Measurements from ENCODE around the gene CCDC181.
A peak's percentile ranks its signal among the peaks of the same experiment; 100 is the strongest.

Gene CCDC181

DNA sequence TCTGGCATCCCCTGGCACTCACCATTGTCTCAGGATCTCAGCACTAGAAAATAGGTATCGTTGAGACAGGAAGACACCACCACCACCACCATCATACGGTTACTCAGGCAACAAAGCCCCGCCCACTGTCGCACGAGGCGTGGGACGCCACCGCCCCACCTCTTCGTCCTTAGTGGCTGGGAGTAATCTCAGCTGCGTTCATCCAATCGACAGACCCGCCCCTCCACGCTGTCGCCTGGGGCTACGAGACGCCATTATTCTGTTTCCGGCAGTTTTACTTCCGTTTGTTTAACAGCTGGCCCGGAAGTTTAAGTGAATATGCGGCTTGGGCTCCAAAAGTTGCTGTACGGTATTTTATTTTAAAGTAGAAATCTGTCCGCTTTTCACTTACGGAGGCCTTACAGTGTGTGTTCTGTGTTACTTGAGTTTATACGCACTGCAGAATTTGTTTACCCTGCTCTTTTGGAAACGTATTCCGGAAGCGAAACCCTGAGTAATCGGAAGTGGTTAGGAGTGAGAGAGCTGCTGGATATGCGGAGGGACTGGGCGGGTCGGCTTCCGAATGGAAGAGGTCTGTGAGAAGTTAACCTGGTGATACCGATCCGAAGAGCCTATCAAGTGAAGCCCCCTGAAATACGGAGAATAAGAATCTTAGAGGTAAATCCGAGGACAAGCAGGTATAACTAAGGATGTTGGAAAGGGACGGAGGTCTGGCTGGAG, 59.4 kb downstream of the CCDC181 start, which contains the start of the genes BLZF1 and NME7:
Gene BLZF1 (plus strand): TSS at position 510 of the 720 bp plus-strand sequence. CDS start 1,328 bp downstream, outside the sequence.
Gene NME7 (minus strand): TSS at position 112 of the 720 bp plus-strand sequence. CDS start 87 bp downstream, at position 25.
- H3K27ac ChIP-seq (ENCODE audit: insufficient read depth, low read length, poor library complexity, severe bottlenecking) = peak within 1 kb of the TSS; percentile 94
- DNase-seq = peak; percentile 95 to 98 (median 97)
- peaks cover 5% of the 10 kb centered on the region for H3K36me3 ChIP-seq (ENCODE audit: control insufficient read depth, insufficient read depth, low read length)
- no peaks in the 10 kb centered on the region for H3K9me3 ChIP-seq (ENCODE audit: control insufficient read depth, low read length)
- no peaks in the 10 kb centered on the region for H3K27me3 ChIP-seq (replicated peaks; ENCODE audit: control insufficient read depth, insufficient read depth, low read length, poor library complexity, severe bottlenecking)
- peak within 1 kb of the TSS; percentile 80 for H3K4me3 ChIP-seq (ENCODE audit: insufficient read depth, low read depth, low read length, poor library complexity, severe bottlenecking)
- H3K4me1 ChIP-seq (ENCODE audit: control insufficient read depth, insufficient read depth, low read length, poor library complexity, severe bottlenecking) = peaks cover 9% of the 10 kb centered on the region

DNA sequence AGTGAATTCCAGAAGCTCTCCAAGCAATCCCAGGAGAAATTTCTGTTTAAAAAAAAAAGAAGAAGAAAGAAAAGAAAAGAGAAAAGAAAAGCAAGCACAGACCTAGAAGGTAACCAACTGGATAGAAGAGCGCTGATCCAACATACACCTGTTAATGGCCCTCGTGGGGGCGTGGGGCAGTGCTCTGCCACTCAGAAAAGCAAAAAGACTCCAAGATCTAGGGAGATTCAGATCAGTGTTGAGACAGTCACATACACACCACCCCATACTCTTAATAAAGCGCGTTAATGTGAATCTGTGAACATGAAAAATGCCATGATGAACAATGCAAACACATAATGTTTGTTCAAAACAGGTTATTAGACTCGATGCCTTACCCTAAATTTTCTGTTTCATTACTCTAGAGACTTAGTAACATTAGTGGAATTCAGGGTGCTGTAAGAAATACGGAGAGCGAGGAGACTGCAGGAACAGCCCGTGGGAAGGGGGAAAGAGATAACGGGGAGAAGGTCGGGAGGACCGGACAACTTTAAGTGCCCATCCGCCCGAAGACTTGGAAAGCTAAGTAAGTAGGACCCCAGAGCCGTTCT, 60.1 kb downstream of the CCDC181 start:
- H3K4me3 ChIP-seq (ENCODE audit: insufficient read depth, low read depth, low read length, poor library complexity, severe bottlenecking) = peak overlapping the region; percentile 80
- H3K9me3 ChIP-seq (ENCODE audit: control insufficient read depth, low read length) = no peaks in the 10 kb centered on the region
- H3K27me3 ChIP-seq (replicated peaks; ENCODE audit: control insufficient read depth, insufficient read depth, low read length, poor library complexity, severe bottlenecking) = no peaks in the 10 kb centered on the region
- H3K27ac ChIP-seq (ENCODE audit: insufficient read depth, low read length, poor library complexity, severe bottlenecking) = peak overlapping the region; percentile 94
- H3K4me1 ChIP-seq (ENCODE audit: control insufficient read depth, insufficient read depth, low read length, poor library complexity, severe bottlenecking) = peaks cover 9% of the 10 kb centered on the region
- no peak for DNase-seq
- peaks cover 5% of the 10 kb centered on the region for H3K36me3 ChIP-seq (ENCODE audit: control insufficient read depth, insufficient read depth, low read length)

DNA sequence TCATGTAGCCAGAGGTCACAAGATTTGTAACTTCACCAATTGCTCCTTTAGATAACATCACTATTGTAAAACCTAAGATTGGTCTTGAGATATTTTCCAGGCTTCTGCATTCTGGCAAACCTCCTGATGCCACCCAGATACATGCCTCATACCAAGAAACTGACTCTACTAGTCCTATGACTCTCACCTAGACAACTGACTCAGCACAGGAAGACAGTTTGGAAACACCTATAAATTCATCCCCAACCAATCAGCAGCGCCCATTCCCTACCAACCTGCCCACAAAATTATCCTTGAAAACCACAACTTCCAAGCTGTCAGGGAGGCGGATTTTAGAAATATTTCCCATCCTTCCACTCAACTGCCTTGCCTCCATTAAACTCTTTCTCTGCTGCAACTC, 62.3 kb downstream of the CCDC181 start:
- Histone ChIP-seq H3K36me3 (ENCODE audit: control insufficient read depth, insufficient read depth, low read length) (peaks cover 2% of the 10 kb centered on the region), H3K4me3 (ENCODE audit: insufficient read depth, low read depth, low read length, poor library complexity, severe bottlenecking) (no peak overlapping the region), H3K4me1 (ENCODE audit: control insufficient read depth, insufficient read depth, low read length, poor library complexity, severe bottlenecking) (peaks cover 9% of the 10 kb centered on the region), H3K27me3 (replicated peaks; ENCODE audit: control insufficient read depth, insufficient read depth, low read length, poor library complexity, severe bottlenecking) (no peaks in the 10 kb centered on the region), H3K27ac (ENCODE audit: insufficient read depth, low read length, poor library complexity, severe bottlenecking) (no peak overlapping the region), H3K9me3 (ENCODE audit: control insufficient read depth, low read length) (no peaks in the 10 kb centered on the region)
- no peak for DNase-seq

DNA sequence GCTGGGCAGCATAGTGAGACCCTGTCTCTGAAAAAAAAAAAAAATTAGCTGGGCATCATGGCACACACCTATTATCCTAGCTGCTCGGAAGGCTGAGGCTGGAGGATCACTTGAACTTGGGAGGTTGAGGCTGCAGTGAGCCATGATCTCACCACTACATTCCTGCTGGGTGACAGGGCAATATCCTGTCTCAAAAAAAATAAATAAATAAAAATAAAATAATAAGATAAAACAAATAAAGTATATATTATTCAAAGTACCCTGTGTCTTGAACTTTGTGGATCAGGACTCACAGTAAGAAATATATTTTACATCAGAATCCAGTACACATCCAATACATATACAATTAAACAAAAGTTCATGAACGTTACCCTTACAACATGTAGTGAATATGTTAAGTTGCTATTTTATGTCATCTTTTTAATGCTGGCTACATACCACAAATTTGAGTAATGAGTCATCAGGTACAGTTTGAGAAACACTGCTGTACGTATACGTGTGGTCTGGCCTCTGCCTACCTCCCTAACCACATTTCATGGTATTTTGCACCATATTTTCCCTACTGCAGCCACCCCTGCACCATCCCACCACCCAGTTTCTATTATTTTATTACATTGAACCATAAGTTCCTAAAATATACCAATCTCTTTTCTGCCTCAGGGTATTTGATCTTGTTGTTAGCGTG, 64.1 kb downstream of the CCDC181 start:
- Histone ChIP-seq H3K27me3 (replicated peaks; ENCODE audit: control insufficient read depth, insufficient read depth, low read length, poor library complexity, severe bottlenecking) (no peaks in the 10 kb centered on the region), H3K27ac (ENCODE audit: insufficient read depth, low read length, poor library complexity, severe bottlenecking) (no peak overlapping the region), H3K4me3 (ENCODE audit: insufficient read depth, low read depth, low read length, poor library complexity, severe bottlenecking) (no peak overlapping the region), H3K9me3 (ENCODE audit: control insufficient read depth, low read length) (no peaks in the 10 kb centered on the region), H3K36me3 (ENCODE audit: control insufficient read depth, insufficient read depth, low read length) (no peaks in the 10 kb centered on the region), H3K4me1 (ENCODE audit: control insufficient read depth, insufficient read depth, low read length, poor library complexity, severe bottlenecking) (peaks cover 9% of the 10 kb centered on the region)
- no peak for DNase-seq

DNA sequence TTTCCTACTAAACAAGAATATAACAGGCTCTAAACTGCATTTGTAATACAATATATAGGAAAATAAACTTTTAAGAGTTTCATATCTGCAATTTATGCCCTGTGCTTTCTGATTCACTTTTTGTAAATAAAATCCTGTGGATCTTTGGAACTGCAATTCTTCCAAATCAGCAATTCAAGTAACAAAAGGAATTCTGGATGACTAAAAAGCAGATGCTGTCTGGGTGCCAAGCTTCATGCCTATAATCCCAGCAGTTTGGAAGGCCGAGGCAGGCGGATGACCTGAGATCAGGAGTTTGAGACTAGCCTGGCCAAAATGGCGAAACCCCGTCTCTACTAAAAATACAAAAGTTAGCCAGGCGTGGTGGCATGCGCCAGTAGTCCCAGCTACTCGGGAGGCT, 66.0 kb downstream of the CCDC181 start:
- DNase-seq = no peak
- no peaks in the 10 kb centered on the region for H3K27me3 ChIP-seq (replicated peaks; ENCODE audit: control insufficient read depth, insufficient read depth, low read length, poor library complexity, severe bottlenecking)
- no peak overlapping the region for H3K4me3 ChIP-seq (ENCODE audit: insufficient read depth, low read depth, low read length, poor library complexity, severe bottlenecking)
- H3K4me1 ChIP-seq (ENCODE audit: control insufficient read depth, insufficient read depth, low read length, poor library complexity, severe bottlenecking) = no peaks in the 10 kb centered on the region
- no peaks in the 10 kb centered on the region for H3K9me3 ChIP-seq (ENCODE audit: control insufficient read depth, low read length)
- H3K36me3 ChIP-seq (ENCODE audit: control insufficient read depth, insufficient read depth, low read length) = no peaks in the 10 kb centered on the region
- H3K27ac ChIP-seq (ENCODE audit: insufficient read depth, low read length, poor library complexity, severe bottlenecking) = no peak overlapping the region

DNA sequence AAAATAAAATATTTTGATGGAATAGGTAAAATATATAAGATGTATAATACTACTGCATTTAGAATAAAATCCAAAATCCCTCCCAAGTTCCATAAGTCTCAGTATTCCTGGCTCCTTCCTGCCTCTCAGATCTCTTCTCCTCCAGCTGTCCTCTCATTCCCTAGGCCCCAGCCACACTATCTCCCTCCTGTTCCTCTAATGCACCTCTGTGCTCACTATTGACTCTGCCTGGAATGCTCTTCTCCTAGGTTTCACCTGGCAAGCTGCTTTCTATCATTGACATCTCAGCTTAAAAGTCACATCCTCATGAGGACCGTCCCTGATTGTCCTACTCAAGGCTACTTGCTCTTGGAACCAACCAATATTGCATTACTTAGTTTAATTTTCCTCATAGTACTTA, 66.9 kb downstream of the CCDC181 start:
- H3K9me3 ChIP-seq (ENCODE audit: control insufficient read depth, low read length) = no peaks in the 10 kb centered on the region
- no peaks in the 10 kb centered on the region for H3K27me3 ChIP-seq (replicated peaks; ENCODE audit: control insufficient read depth, insufficient read depth, low read length, poor library complexity, severe bottlenecking)
- no peaks in the 10 kb centered on the region for H3K36me3 ChIP-seq (ENCODE audit: control insufficient read depth, insufficient read depth, low read length)
- no peak overlapping the region for H3K27ac ChIP-seq (ENCODE audit: insufficient read depth, low read length, poor library complexity, severe bottlenecking)
- no peak for DNase-seq
- H3K4me3 ChIP-seq (ENCODE audit: insufficient read depth, low read depth, low read length, poor library complexity, severe bottlenecking) = no peak overlapping the region
- no peaks in the 10 kb centered on the region for H3K4me1 ChIP-seq (ENCODE audit: control insufficient read depth, insufficient read depth, low read length, poor library complexity, severe bottlenecking)

DNA sequence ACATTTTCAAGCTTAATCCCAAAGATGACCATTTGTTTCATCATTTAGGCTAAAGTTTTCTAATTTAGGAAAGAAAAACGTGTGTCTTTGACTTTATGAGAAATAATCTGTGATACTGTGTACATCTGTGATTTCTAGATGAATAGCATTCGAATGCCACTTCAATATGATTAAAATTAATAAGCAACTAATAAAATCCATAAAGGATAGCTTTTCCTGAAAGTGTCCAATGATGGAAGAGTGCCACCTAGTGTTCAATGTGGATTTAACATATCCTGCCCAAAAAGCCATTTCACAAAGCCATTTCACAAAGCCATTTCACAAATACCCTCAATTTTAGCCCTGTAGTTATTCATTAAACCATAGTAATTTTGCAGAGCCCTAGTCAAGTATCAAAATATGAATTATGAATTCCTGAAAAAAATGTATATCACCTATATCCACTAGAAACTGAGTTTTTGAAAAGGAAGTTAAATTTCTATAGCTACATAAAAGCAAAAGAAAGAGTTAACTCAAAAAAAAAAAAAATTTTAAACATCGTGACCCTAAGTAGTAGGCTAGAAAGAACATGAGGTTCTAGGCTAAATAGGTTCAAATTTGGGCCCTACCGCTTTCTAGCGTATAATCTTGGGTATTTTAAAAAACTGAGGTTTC, 78.8 kb downstream of the CCDC181 start:
- no peaks in the 10 kb centered on the region for H3K4me1 ChIP-seq (ENCODE audit: control insufficient read depth, insufficient read depth, low read length, poor library complexity, severe bottlenecking)
- no peaks in the 10 kb centered on the region for H3K9me3 ChIP-seq (ENCODE audit: control insufficient read depth, low read length)
- no peaks in the 10 kb centered on the region for H3K36me3 ChIP-seq (ENCODE audit: control insufficient read depth, insufficient read depth, low read length)
- H3K27ac ChIP-seq (ENCODE audit: insufficient read depth, low read length, poor library complexity, severe bottlenecking) = no peak overlapping the region
- no peaks in the 10 kb centered on the region for H3K27me3 ChIP-seq (replicated peaks; ENCODE audit: control insufficient read depth, insufficient read depth, low read length, poor library complexity, severe bottlenecking)
- H3K4me3 ChIP-seq (ENCODE audit: insufficient read depth, low read depth, low read length, poor library complexity, severe bottlenecking) = no peak overlapping the region
- DNase-seq = peak in 1 of 3 donors; percentile 14

DNA sequence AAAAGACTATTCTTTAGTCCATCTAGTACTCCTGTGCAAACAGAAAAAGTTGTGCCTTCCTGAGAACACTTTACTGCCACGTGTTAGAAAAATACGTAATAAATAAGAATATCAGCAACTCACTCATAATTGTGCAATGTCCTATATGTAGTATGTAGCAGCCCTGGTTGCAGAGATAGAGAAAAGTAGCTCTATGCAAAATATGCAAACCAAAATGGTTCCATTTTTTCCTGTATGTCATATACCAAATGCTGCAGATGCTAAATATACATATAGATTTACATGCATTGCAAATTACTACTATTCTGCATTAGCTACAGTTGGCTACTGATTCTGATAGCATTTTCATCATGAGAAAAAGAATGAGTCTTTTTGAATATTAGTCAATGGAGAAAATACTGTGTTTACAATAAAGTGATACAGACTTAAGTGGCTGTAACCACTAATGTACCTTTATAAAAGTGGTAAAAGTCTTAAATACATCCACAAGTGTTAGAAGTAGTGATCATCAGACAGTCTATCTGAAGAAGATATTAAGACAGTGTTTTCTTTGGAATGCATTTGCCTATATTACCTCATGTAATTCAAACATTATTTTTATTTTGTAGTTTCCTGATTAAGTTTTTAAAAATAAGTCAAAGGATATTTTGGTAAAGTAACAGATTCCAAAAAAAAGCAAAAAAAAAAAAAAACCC, 79.4 kb downstream of the CCDC181 start:
- Histone ChIP-seq H3K27ac (ENCODE audit: insufficient read depth, low read length, poor library complexity, severe bottlenecking) (no peak overlapping the region), H3K4me1 (ENCODE audit: control insufficient read depth, insufficient read depth, low read length, poor library complexity, severe bottlenecking) (no peaks in the 10 kb centered on the region), H3K9me3 (ENCODE audit: control insufficient read depth, low read length) (no peaks in the 10 kb centered on the region), H3K36me3 (ENCODE audit: control insufficient read depth, insufficient read depth, low read length) (no peaks in the 10 kb centered on the region), H3K4me3 (ENCODE audit: insufficient read depth, low read depth, low read length, poor library complexity, severe bottlenecking) (no peak overlapping the region), H3K27me3 (replicated peaks; ENCODE audit: control insufficient read depth, insufficient read depth, low read length, poor library complexity, severe bottlenecking) (no peaks in the 10 kb centered on the region)
- no peak for DNase-seq

DNA sequence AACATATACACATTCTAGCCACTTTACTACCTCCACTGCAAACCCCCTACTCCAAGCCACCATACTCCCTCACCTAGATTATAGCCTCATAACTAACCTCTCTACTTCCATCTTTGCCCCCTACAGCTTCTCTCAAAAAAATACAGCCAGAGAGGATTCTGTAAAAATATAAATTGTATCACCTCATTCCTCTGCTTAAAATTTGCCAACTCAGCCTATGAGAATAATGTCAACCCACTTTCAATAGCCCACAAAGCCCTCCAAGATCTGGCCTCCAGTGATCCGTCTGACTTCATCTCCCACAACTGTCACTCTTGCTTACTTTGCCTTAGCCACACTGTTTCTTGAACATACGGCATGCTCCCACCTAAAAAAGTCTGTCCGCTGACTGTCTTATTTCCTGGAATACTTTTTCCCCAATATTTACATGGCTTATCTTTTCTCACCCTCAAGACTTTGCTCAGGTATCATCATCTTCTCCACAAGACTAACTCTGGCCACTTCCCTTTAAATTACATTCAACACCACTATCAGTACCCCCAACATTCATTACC, 81.2 kb downstream of the CCDC181 start:
- Histone ChIP-seq H3K4me1 (ENCODE audit: control insufficient read depth, insufficient read depth, low read length, poor library complexity, severe bottlenecking) (no peaks in the 10 kb centered on the region), H3K9me3 (ENCODE audit: control insufficient read depth, low read length) (no peaks in the 10 kb centered on the region), H3K27me3 (replicated peaks; ENCODE audit: control insufficient read depth, insufficient read depth, low read length, poor library complexity, severe bottlenecking) (no peaks in the 10 kb centered on the region), H3K4me3 (ENCODE audit: insufficient read depth, low read depth, low read length, poor library complexity, severe bottlenecking) (no peak overlapping the region), H3K27ac (ENCODE audit: insufficient read depth, low read length, poor library complexity, severe bottlenecking) (no peak overlapping the region), H3K36me3 (ENCODE audit: control insufficient read depth, insufficient read depth, low read length) (no peaks in the 10 kb centered on the region)
- no peak for DNase-seq
